Measurements from ENCODE around the gene RNF114.

- no peak for TF ChIP-seq CTCF (conservative IDR thresholded peaks at IDR 0.05 in 1 of 2, IDR thresholded peaks at IDR 0.05 in 1 of 2; ENCODE audit: low read depth in 1 of 2, low read length in 2 of 2)
- TF ChIP-seq EZH2 (IDR thresholded peaks at IDR 0.05; ENCODE audit: low read length, missing control alignments), result no peak
Observed at GRCh38 chr20:49995586-49995985, 59.4 kb downstream of the RNF114 start.
